Upper lobe of left lung (tissue), 4 donors: ENCODE results near the gene DMWD.

Source experiments
- CTCF ChIP-seq, 6 experiments: fragments of 450-650 bp in 4 of 6; fragments of 200-600 bp in 2 of 6; sonication (generic) in 2 of 6; IDR thresholded peaks; one replicate each; pipeline ENCODE4 v1.5.1; 2016 to 2019; ENCODE audit warnings: antibody characterized with exemption in 6 of 6
- EP300 ChIP-seq, 4 donors: sonication (generic); formaldehyde crosslinking; IDR thresholded peaks; one replicate each; pipeline ENCODE4 v1.5.1; 2017; ENCODE audit warnings: antibody characterized with exemption in 4 of 4, control low read depth in 2 of 4
- POLR2A ChIP-seq, 4 donors: fragments of 450-650 bp; IDR thresholded peaks; one replicate each; pipeline ENCODE4 v1.5.1; 2016 to 2017; ENCODE audit warnings: antibody characterized with exemption in 4 of 4, mild to moderate bottlenecking in 2 of 4
- POLR2AphosphoS5 ChIP-seq, 2 donors: sonication (generic); formaldehyde crosslinking; IDR thresholded peaks; one replicate each; pipeline ENCODE4 v1.5.1; 2017; ENCODE audit warnings: antibody characterized with exemption in 2 of 2

DNA sequence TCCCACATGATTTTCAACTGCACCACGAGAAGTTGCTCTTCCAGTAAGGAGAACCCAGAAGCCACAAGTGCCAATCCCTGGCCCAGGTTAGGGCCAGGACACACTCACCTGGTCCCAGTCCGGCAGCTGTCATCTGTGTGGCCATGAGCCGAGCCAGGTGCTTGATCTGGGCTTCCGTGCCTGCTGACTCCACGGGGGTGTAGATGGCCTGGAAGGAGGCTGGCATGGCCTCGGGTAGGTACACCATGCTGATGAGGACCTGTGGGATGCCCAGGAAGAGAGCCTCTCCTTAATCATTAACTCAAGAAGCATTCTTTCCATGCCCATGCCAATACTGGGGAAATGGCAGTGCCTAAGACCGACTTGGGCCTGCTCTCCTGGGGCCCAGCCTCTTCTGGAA is 42.3 kb upstream of the DMWD start:
- TF ChIP-seq CTCF (IDR thresholded peaks at IDR 0.05) = no peak
- no peak for TF ChIP-seq POLR2AphosphoS5 (IDR thresholded peaks at IDR 0.05)
- TF ChIP-seq POLR2A (IDR thresholded peaks at IDR 0.05) = no peak
- TF ChIP-seq EP300 (IDR thresholded peaks at IDR 0.05) = no peak
